Right atrium auricular region (tissue), 2 donors: ENCODE results near the gene ATP2C1. TPM values are rescaled to one million over a fixed set of nuclear protein-coding genes. Genes with fewer than 3 reads are reported as not detected.

Experiments used
- DNase-seq: peaks from one replicate; pipeline ENCODE4 v3.0.0-alpha.2; 2019; ENCODE audit warnings: low spot score
- H3K27ac ChIP-seq, 2 donors: fragments of 200-600 bp; sonication (generic); 1 replicate in 1 of 2; 2 replicates in 1 of 2; pipeline ENCODE4 v1.5.1; 2016 to 2019
- H3K27me3 ChIP-seq, 2 donors: fragments of 200-600 bp; sonication (generic); one replicate each; pipeline versions ENCODE4 v1.5.1 to v1.6.0; 2017 to 2019
- H3K36me3 ChIP-seq: fragments of 200-600 bp; sonication (generic); one replicate; pipeline ENCODE4 v1.5.1; 2016
- H3K4me1 ChIP-seq, 2 donors: fragments of 200-600 bp; sonication (generic); one replicate each; pipeline versions ENCODE4 v1.5.1 to v1.6.0; 2017 to 2019
- H3K4me3 ChIP-seq, 2 donors: fragments of 200-600 bp; sonication (generic); 1 replicate in 1 of 2; 2 replicates in 1 of 2; pipeline ENCODE4 v1.5.1; 2017 to 2019; ENCODE audit warnings: mild to moderate bottlenecking in 1 of 2, moderate library complexity in 1 of 2
- H3K9me3 ChIP-seq, 2 donors: fragments of 200-600 bp; sonication (generic); one replicate each; pipeline ENCODE4 v1.5.1; 2019
- CTCF ChIP-seq, 2 donors: fragments of 200-600 bp; sonication (generic); IDR thresholded peaks; one replicate each; pipeline ENCODE4 v1.5.1; 2019; ENCODE audit warnings: antibody characterized with exemption in 2 of 2
- total RNA-seq, 2 donors: library from RNA; depleted of rRNA; stranded (reverse); fragments of >200 nt; gene quantifications; one replicate each; pipeline ENCODE4 v1.1.0, GENCODE V29; 2016

The ATP2C1 gene
- total RNA-seq, 2 donors from 2014 or later, result 49.8 to 51.8 TPM

DNA sequence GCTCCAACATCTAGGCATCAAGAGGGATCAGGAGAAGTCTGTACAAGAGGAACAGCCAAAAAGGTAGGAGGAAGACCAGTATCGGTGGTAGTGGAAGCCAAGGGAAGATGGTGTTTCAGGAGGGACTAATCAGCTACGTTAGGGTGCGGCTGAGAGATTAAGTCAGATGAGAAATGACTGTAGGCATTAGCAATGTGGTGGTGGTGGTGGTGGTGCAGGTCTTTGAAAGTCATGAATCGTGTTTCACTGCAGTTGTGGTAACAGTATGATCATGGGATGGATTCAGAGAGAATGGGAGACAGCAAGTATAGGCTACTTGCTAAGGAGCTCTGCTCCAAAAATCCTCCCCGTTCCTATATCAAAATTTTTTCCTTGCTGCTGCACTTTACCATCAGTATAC lies 97.2 kb downstream of the ATP2C1 start:
- H3K4me3 ChIP-seq, result no peak overlapping the region
- H3K4me1 ChIP-seq, result no peaks in the 10 kb centered on the region
- DNase-seq, result no peak
- H3K27ac ChIP-seq, result no peak overlapping the region
- no peaks in the 10 kb centered on the region for H3K9me3 ChIP-seq
- peaks cover 12% of the 10 kb centered on the region for H3K36me3 ChIP-seq
- H3K27me3 ChIP-seq, result no peaks in the 10 kb centered on the region
- TF ChIP-seq CTCF (IDR thresholded peaks at IDR 0.05), result no peak

- H3K4me1 ChIP-seq, result no peaks in the 10 kb centered on the region
- no peak overlapping the region for H3K4me3 ChIP-seq
- no peaks in the 10 kb centered on the region for H3K9me3 ChIP-seq
- H3K27me3 ChIP-seq, result no peaks in the 10 kb centered on the region
- H3K27ac ChIP-seq, result no peak overlapping the region
- no peak for TF ChIP-seq CTCF (IDR thresholded peaks at IDR 0.05)
- H3K36me3 ChIP-seq, result peaks cover 17% of the 10 kb centered on the region
- no peak for DNase-seq
These were observed 98.5 kb downstream of the ATP2C1 start for GRCh38 chr3:130992344-130992743.

DNA sequence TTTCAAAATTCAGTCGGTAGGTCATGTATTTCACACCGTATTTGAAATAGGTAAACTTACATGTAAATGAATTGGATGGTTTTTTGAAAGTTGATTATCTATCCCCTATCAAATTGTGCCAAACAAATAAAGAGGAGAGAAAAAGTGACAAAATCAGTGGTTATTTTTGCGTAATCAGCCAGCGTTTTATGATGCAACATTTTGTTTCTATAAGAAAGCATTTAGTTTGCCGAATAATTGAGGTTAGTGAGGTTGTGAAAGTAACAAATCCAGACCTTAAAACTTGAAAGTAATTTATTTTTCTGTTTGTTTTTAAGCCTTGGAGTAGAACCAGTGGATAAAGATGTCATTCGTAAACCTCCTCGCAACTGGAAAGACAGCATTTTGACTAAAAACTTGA lies 103.4 kb downstream of the ATP2C1 start:
- no peak overlapping the region for H3K27ac ChIP-seq
- H3K4me3 ChIP-seq, result no peak overlapping the region
- no peak for TF ChIP-seq CTCF (IDR thresholded peaks at IDR 0.05)
- H3K9me3 ChIP-seq, result no peaks in the 10 kb centered on the region
- H3K27me3 ChIP-seq, result no peaks in the 10 kb centered on the region
- no peak for DNase-seq
- H3K4me1 ChIP-seq, result no peaks in the 10 kb centered on the region
- peaks cover 39% of the 10 kb centered on the region for H3K36me3 ChIP-seq

- H3K36me3 ChIP-seq, result peaks cover 27% of the 10 kb centered on the region
- H3K4me1 ChIP-seq, result no peaks in the 10 kb centered on the region
- H3K27ac ChIP-seq, result no peak overlapping the region
- H3K9me3 ChIP-seq, result no peaks in the 10 kb centered on the region
- H3K27me3 ChIP-seq, result no peaks in the 10 kb centered on the region
- H3K4me3 ChIP-seq, result no peak overlapping the region
- no peak for TF ChIP-seq CTCF (IDR thresholded peaks at IDR 0.05)
- no peak for DNase-seq
These were observed 107.2 kb downstream of the ATP2C1 start for GRCh38 chr3:131001071-131001470.

GRCh38 chr3:131004603-131005002 lies 110.7 kb downstream of the ATP2C1 start:
- H3K27ac ChIP-seq, result no peak overlapping the region
- DNase-seq, result no peak
- H3K36me3 ChIP-seq, result peaks cover 6% of the 10 kb centered on the region
- H3K27me3 ChIP-seq, result no peaks in the 10 kb centered on the region
- no peaks in the 10 kb centered on the region for H3K4me1 ChIP-seq
- TF ChIP-seq CTCF (IDR thresholded peaks at IDR 0.05), result no peak
- H3K9me3 ChIP-seq, result no peaks in the 10 kb centered on the region
- H3K4me3 ChIP-seq, result no peak overlapping the region

DNA sequence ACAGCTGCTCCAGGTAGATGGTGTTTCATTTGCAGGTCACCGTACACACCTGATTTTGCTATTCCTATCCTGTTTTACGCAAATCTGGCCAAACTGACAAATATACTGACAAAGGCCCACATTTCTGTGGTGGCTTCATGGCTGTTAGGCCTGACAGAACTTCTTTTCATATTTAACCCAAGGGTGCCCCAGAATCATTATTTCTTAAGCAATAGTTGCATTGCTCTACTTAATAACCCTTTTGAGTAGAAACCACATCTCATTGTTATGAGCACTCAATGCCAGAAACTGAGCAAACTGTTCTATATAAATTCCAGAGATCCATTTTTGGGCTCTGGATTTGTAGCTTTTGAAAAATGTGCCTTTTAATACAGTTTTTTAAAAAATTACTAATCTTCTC lies 113.4 kb downstream of the ATP2C1 start:
- TF ChIP-seq CTCF (IDR thresholded peaks at IDR 0.05), result no peak
- peaks cover 9% of the 10 kb centered on the region for H3K36me3 ChIP-seq
- DNase-seq, result no peak
- H3K27ac ChIP-seq, result no peak overlapping the region
- no peaks in the 10 kb centered on the region for H3K9me3 ChIP-seq
- no peaks in the 10 kb centered on the region for H3K27me3 ChIP-seq
- H3K4me1 ChIP-seq, result no peaks in the 10 kb centered on the region
- no peak overlapping the region for H3K4me3 ChIP-seq
